GM23338 (cell line): Measurements from ENCODE around the gene ZMPSTE24. TPM values are rescaled to one million over a fixed set of nuclear protein-coding genes. Genes with fewer than 3 reads are reported as not detected.

Experiments used
- ATAC-seq: fragments of 200-7000 bp; cut with Tn5 transposase; 3 replicates; pipeline ENCODE4 v1.9.1; 2020
- DNase-seq: peaks from one replicate; pipeline ENCODE4 v3.0.0-alpha.2; 2015; ENCODE audit warnings: low spot score
- H2AFZ ChIP-seq: fragments of 200-600 bp; sonication (generic); 2 replicates; pipeline ENCODE4 v1.8.0; 2016; ENCODE audit warnings: antibody characterized with exemption, mild to moderate bottlenecking, moderate library complexity
- H3F3A ChIP-seq: fragments of 200-600 bp; sonication (generic); replicated peaks from 2 replicates; pipeline ENCODE4 v1.8.0; 2017; ENCODE audit warnings: antibody characterized with exemption, mixed run types, low read depth
- H3K27ac ChIP-seq: fragments of 200-600 bp; sonication (generic); 2 replicates; pipeline ENCODE4 v1.6.1; 2016; ENCODE audit warnings: low read depth
- H3K27me3 ChIP-seq: fragments of 200-600 bp; sonication (generic); 2 replicates; pipeline ENCODE4 v1.8.0; 2016; ENCODE audit warnings: mild to moderate bottlenecking, mixed run types, moderate library complexity; ENCODE audit not compliant: insufficient read depth
- H3K36me3 ChIP-seq: fragments of 200-600 bp; sonication (generic); 2 replicates; pipeline ENCODE4 v1.8.0; 2016; ENCODE audit warnings: mild to moderate bottlenecking; ENCODE audit not compliant: insufficient read depth
- H3K4me1 ChIP-seq: fragments of 200-600 bp; sonication (generic); 2 replicates; pipeline ENCODE4 v1.8.0; 2016; ENCODE audit warnings: mild to moderate bottlenecking, moderate library complexity; ENCODE audit not compliant: insufficient read depth
- H3K4me2 ChIP-seq: fragments of 200-600 bp; sonication (generic); 2 replicates; pipeline ENCODE4 v1.7.1; 2017; ENCODE audit warnings: mixed run types
- H3K4me3 ChIP-seq: fragments of 200-600 bp; sonication (generic); 2 replicates; pipeline ENCODE4 v1.6.1; 2016; ENCODE audit warnings: mixed run types
- H3K79me2 ChIP-seq: fragments of 200-600 bp; sonication (generic); replicated peaks from 2 replicates; pipeline ENCODE4 v1.8.0; 2017; ENCODE audit warnings: mild to moderate bottlenecking; ENCODE audit not compliant: insufficient read depth
- H3K9me2 ChIP-seq: fragments of 200-600 bp; sonication (generic); 2 replicates; pipeline ENCODE4 v1.8.0; 2017; ENCODE audit not compliant: insufficient read depth
- H4K20me1 ChIP-seq: fragments of 200-600 bp; sonication (generic); replicated peaks from 2 replicates; pipeline ENCODE4 v1.8.0; 2017; ENCODE audit warnings: mild to moderate bottlenecking; ENCODE audit not compliant: insufficient read depth
- H3K27ac Mint-ChIP-seq: 2 replicates; pipeline ENCODE4 v1.8.0; 2020; ENCODE audit warnings: inconsistent platforms, mild to moderate bottlenecking, moderate library complexity, mixed read lengths
- H3K27me3 Mint-ChIP-seq: 3 replicates; pipeline ENCODE4 v1.8.0; 2022; ENCODE audit warnings: low read depth, mild to moderate bottlenecking, moderate library complexity, mixed read lengths, inconsistent platforms; ENCODE audit not compliant: insufficient read depth, poor library complexity
- H3K36me3 Mint-ChIP-seq: 3 replicates; pipeline ENCODE4 v1.8.0; 2021; ENCODE audit warnings: low read depth, mild to moderate bottlenecking, inconsistent platforms, moderate library complexity, mixed read lengths
- H3K4me1 Mint-ChIP-seq: 3 replicates; pipeline ENCODE4 v1.8.0; 2020; ENCODE audit warnings: mild to moderate bottlenecking, inconsistent platforms, mixed read lengths
- H3K4me3 Mint-ChIP-seq: 3 replicates; pipeline ENCODE4 v1.8.0; 2021; ENCODE audit warnings: moderate library complexity, mild to moderate bottlenecking, inconsistent platforms, mixed read lengths
- H3K9me3 Mint-ChIP-seq: 3 replicates; pipeline ENCODE4 v1.8.0; 2020; ENCODE audit warnings: moderate library complexity, mild to moderate bottlenecking, inconsistent platforms, mixed read lengths
- CREB1 ChIP-seq: fragments of 250-450 bp; sonication (Bioruptor Pico); IDR thresholded peaks from 2 replicates; pipeline ENCODE4 v1.5.0; 2020; ENCODE audit warnings: low read depth, mild to moderate bottlenecking, moderate library complexity
- CTCF ChIP-seq, 2 experiments: fragments of 200-600 bp in 1 of 2; sonication (generic) in 1 of 2; conservative IDR thresholded peaks; 2 replicates each; pipeline versions ENCODE4 v1.5.1 to v1.6.1; 2016 to 2017; ENCODE audit warnings: antibody characterized with exemption in 2 of 2, low read depth in 2 of 2, mild to moderate bottlenecking in 2 of 2, moderate library complexity in 1 of 2
- ETS1 ChIP-seq: IDR thresholded peaks from 2 replicates; pipeline ENCODE4 v1.6.1; 2016; ENCODE audit warnings: antibody characterized with exemption
- EZH2 ChIP-seq: fragments of 200-600 bp; sonication (generic); IDR thresholded peaks from one replicate; pipeline ENCODE4 v1.8.0; 2017; ENCODE audit warnings: antibody characterized with exemption, mild to moderate bottlenecking, low read depth; ENCODE audit not compliant: unreplicated experiment
- EZH2phosphoT487 ChIP-seq: fragments of 200-600 bp; sonication (generic); IDR thresholded peaks from one replicate; pipeline ENCODE4 v1.8.1; 2018; ENCODE audit warnings: antibody characterized with exemption; ENCODE audit not compliant: unreplicated experiment
- JUNB ChIP-seq: IDR thresholded peaks from one replicate; pipeline ENCODE4 v1.6.1; 2016; ENCODE audit warnings: antibody characterized with exemption; ENCODE audit not compliant: unreplicated experiment
- NANOG ChIP-seq: IDR thresholded peaks from 2 replicates; pipeline ENCODE4 v1.6.1; 2016; ENCODE audit warnings: antibody characterized with exemption, borderline replicate concordance
- POLR2AphosphoS5 ChIP-seq: IDR thresholded peaks from 2 replicates; pipeline ENCODE4 v1.6.1; 2016; ENCODE audit warnings: antibody characterized with exemption, low read depth
- ZNF114 ChIP-seq: fragments of 250-450 bp; sonication (Bioruptor Pico); IDR thresholded peaks from 2 replicates; pipeline ENCODE4 v1.5.0; 2020; ENCODE audit warnings: mild to moderate bottlenecking, moderate library complexity
- ZNF462 ChIP-seq: fragments of 250-450 bp; sonication (Bioruptor Pico); IDR thresholded peaks from 2 replicates; pipeline ENCODE4 v1.5.0; 2020; ENCODE audit warnings: mild to moderate bottlenecking, moderate library complexity
- polyA plus RNA-seq: library from polyadenylated mRNA; unstranded; fragments of >200 nt; fragmentation: Nextera tagmentation; extraction: Ambion mirVana; gene quantifications from 2 replicates; pipeline ENCODE4 v1.2.1, GENCODE V29; 2016
- total RNA-seq: library from RNA; depleted of rRNA; stranded (reverse); fragments of >200 nt; shearing (Covaris generic); gene quantifications from 2 replicates; pipeline ENCODE4 v1.2.3, GENCODE V29; 2014

The ZMPSTE24 gene
- total and polyA plus RNA-seq, 2 experiments from 2014 or later: 23.1 to 51.2 TPM

- Mint-ChIP-seq H3K36me3 (peaks cover 3% of the 10 kb centered on the region; the same call in 1 of the 3 replicates), H3K27ac (no peak overlapping the region), H3K9me3 (no peaks in the 10 kb centered on the region), H3K27me3 (no peaks in the 10 kb centered on the region), H3K4me1 (no peaks in the 10 kb centered on the region), H3K4me3 (no peak overlapping the region)
- TF ChIP-seq ZNF462 (CRISPR knock-in tag) (no peak), POLR2AphosphoS5 (no peak), JUNB (no peak), ETS1 (no peak), EZH2 (no peak), NANOG (no peak), CREB1 (CRISPR knock-in tag) (no peak), CTCF (conservative IDR thresholded peaks at IDR 0.05; ENCODE audit: low read depth in 2 of 2) (no peak), EZH2phosphoT487 (no peak), ZNF114 (CRISPR knock-in tag) (no peak)
- ATAC-seq: no peak
- 0 out of 2 replicates have a peak, but pooled peaks cover 7% of the 10 kb centered on the region for H3K79me2 ChIP-seq
- peaks cover 9% of the 10 kb centered on the region; the same call in 1 of the 2 replicates for H4K20me1 ChIP-seq
- H3K4me1 ChIP-seq: no peaks in the 10 kb centered on the region
- H3K4me3 ChIP-seq: no peak overlapping the region
- no peak overlapping the region for H3K4me2 ChIP-seq
- no peaks in the 10 kb centered on the region for H3K9me2 ChIP-seq
- no peaks in the 10 kb centered on the region for H3F3A ChIP-seq
- no peaks in the 10 kb centered on the region for H3K27me3 ChIP-seq
- no peaks in the 10 kb centered on the region; the same call in 1 of the 2 replicates for H3K36me3 ChIP-seq
- 0 out of 2 replicates have a peak overlapping the region, but pooled peaks have one; percentile 60 for H3K27ac ChIP-seq
- no peak for DNase-seq
- no peak overlapping the region for H2AFZ ChIP-seq
These were observed 47.4 kb upstream of the ZMPSTE24 start for GRCh38 chr1:40210511-40211204.
